Measurements from ENCODE around the gene SMARCC2.
A peak's percentile ranks its signal among the peaks of the same experiment; 100 is the strongest.
"Not testable (repeated sequence)": the region's sequence is repeated elsewhere in the genome, so short reads cannot be mapped to it uniquely, and the experiment has no call there.

The SMARCC2 gene

DNA sequence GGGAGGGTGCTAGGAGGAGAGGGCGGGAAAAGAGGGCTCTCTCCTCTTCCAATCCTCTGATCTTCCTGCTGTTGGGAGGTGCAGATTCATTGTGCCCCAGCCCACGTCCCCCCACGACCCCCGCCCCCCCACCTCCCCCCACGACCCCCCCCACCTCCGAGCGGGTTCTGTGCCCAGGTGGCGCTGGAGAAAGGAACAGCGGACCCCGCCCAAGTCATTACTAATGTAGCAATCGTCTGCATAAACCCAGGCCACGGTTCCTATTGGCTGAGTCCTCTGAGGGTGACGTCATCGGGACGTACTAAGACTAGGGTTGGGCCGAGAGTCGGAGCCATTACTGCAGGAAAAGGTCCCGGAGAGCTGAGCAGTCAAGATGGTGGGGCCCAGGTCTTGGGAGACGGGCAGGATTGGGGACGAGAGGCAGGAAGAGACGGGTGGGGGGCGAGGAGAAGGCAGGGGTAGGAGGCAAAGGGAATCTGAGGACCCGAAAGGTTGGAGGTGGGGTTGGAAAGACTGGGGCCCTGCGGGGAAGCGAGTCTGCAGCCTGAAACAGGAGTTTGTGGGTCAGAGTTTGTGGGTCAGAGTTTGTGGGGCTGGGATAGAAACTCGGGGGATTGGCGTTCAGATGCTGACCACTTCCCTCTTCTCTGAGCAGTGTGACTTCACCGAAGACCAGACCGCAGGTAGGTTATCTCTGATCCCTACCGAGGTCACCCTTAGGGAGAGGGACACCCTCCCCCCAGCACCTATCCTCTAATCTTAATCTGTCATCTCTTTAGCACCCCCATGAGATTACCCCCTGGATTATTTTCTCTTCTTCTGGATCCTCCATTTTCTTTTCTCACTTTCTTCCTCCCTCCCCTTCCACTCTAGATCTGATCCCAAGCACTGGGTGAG is 31.0 kb downstream of the SMARCC2 start, which contains the start of gene MYL6:
Gene MYL6 (plus strand): TSS at position 331 of the 897 bp plus-strand sequence. CDS start 43 bp downstream, at position 374.
- in situ Hi-C loops (cut with HindIII; ENCODE audit: low sequenced_read_pairs), result no loop called here
- H3K4me3 ChIP-seq (ENCODE audit: low read depth, low read length), result peak within 1 kb of the TSS; percentile 90
- peak; percentile 97 for DNase-seq (ENCODE audit: low read depth)

GRCh38 chr12:56157201-56158028 is 31.9 kb downstream of the SMARCC2 start:
- DNase-seq (ENCODE audit: low read depth), result peak; percentile 57
- in situ Hi-C loops (cut with HindIII; ENCODE audit: low sequenced_read_pairs), result no loop called here
- peak overlapping the region; percentile 90 for H3K4me3 ChIP-seq (ENCODE audit: low read depth, low read length)
- TF ChIP-seq CTCF (IDR thresholded peaks at IDR 0.05; ENCODE audit: low read depth, low read length, missing control alignments), result peak; percentile 72

More for the DNA sequence above, 31.0 kb downstream of the SMARCC2 start, which contains the start of gene MYL6:
- TF ChIP-seq CTCF (IDR thresholded peaks at IDR 0.05; ENCODE audit: low read depth, low read length, missing control alignments), result no peak

DNA sequence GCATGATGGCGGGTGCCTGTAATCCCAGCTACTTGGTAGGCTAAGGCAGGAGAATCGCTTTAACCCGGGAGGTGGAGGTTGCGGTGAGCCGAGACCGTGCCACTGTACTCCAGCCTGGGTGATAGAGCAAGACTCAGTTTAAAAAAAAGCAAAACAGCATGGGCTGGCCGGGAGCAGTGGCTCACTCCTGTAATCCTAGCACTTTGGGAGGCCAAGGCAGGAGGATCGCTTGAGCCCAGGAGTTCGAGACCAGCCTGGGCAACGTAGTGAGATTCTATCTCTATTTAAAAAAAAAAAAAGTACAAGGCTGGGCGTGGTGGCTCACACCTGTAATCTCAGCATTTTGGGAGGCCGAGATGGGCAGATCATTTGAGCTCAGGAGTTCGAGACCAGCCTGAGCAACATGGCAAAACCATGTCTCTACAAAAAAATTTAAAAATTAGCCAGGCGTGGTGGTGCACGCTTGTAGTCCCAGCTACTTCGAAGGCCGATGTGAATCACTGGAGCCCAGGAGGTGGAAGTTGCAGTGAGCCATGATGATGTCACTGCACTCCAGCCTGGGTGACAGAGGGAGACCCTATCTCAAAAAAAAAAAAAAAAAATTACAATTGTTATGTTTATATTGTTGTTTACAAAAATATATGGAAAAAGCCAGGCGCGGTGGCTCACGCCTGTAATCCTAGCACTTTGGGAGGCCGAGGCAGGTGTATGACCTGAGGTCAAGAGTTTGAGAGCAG is 32.7 kb downstream of the SMARCC2 start:
- in situ Hi-C loops (cut with HindIII; ENCODE audit: low sequenced_read_pairs); DNase-seq (ENCODE audit: low read depth): not testable (repeated sequence)
- peak overlapping the region; percentile 90 for H3K4me3 ChIP-seq (ENCODE audit: low read depth, low read length)

DNA sequence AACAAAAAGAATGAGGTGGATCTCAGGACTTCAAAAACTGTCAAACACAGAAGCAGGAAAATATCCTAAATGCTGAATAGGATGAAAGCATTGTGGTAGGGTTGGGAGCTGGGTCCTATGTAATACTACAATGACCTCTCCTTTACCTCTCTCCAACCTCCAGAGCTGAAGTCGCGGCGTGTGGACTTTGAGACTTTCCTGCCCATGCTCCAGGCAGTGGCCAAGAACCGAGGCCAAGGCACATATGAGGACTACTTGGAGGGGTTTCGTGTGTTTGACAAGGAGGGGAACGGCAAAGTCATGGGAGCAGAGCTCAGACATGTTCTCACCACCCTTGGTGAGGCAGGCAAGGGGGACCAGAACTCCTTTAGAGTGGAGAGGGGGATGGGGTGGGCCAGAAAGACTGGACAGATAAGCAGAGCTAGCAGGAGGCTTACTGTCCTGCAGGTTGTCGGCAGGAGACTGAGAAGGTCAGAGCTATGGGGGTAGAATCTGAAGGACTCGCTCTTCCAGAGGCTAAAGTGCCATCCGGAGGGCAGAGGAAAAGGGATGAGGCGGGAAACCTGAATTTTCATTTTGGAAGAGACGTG is 33.9 kb downstream of the SMARCC2 start:
- in situ Hi-C loops (cut with HindIII; ENCODE audit: low sequenced_read_pairs), result no loop called here
- H3K4me3 ChIP-seq (ENCODE audit: low read depth, low read length), result no peak overlapping the region
- DNase-seq (ENCODE audit: low read depth), result no peak
- no peak for TF ChIP-seq CTCF (IDR thresholded peaks at IDR 0.05; ENCODE audit: low read depth, low read length, missing control alignments)

GRCh38 chr12:56154818-56155217 is 34.5 kb downstream of the SMARCC2 start:
- no peak for DNase-seq (ENCODE audit: low read depth)
- in situ Hi-C loops (cut with HindIII; ENCODE audit: low sequenced_read_pairs), result no loop called here
- no peak for TF ChIP-seq CTCF (IDR thresholded peaks at IDR 0.05; ENCODE audit: low read depth, low read length, missing control alignments)
- no peak overlapping the region for H3K4me3 ChIP-seq (ENCODE audit: low read depth, low read length)

- in situ Hi-C loops (cut with HindIII; ENCODE audit: low sequenced_read_pairs), result no loop called here
- no peak for DNase-seq (ENCODE audit: low read depth)
- no peak overlapping the region for H3K4me3 ChIP-seq (ENCODE audit: low read depth, low read length)
- no peak for TF ChIP-seq CTCF (IDR thresholded peaks at IDR 0.05; ENCODE audit: low read depth, low read length, missing control alignments)
Measured at GRCh38 chr12:56154246-56154771, 35.0 kb downstream of the SMARCC2 start.
